ENCODE results near the gene NDUFC2. TPM values are rescaled to one million over a fixed set of nuclear protein-coding genes. Genes with fewer than 3 reads are reported as not detected.

Gene NDUFC2
- total and polyA plus RNA-seq, 2 experiments from 2014 or later, result 122 to 711 TPM

DNA sequence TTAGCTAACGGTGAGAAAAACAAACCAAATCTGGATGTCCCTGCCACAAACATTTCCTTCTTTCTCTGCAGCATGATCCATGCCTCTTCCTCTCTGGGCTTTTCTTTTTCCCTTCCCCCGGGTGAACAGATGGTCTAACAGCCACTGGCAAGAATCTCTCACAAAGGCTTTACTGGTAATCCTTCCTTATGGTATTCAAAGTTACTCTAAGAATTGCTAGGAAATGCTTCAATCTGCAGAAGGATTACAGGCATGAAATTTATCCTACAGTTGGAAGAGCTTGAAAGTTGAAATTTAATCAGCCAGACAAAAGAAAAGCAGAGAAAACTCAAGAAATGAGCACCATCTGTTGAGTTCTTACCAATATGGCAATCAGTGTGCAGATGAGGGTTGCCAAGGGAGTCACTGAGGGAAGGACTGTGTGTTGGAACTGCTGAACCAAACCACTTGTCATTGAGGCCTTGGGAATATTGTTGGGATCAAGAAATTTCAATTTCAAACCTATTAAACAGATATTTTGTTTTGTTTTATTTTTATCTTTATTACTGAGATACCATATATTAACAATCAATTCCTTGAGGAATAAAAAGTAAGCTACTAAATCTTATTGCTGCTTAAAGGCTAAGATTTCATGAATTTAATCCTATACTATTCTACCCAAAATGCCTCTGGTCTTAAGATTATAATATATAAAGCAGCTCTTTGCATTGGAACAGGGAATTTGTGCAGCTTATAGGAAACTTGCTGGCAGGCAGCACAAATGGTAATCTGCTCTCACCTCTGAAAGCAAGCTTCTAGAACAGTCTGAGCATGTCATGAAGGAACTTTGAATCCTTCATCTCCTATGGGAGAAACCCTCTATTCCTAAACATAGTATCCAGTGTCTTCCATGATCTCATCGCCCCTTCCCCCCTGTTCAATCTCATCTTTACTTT, 29.7 kb upstream of the NDUFC2 start:
- H3K27ac ChIP-seq (ENCODE audit: low read depth), result peak overlapping the region; percentile 66; the same call in 1 of the 2 replicates
- H3K4me3 ChIP-seq, result no peak overlapping the region
- H3K79me2 ChIP-seq (replicated peaks; ENCODE audit: insufficient read depth), result no peaks in the 10 kb centered on the region
- no peak for ATAC-seq
- H3K4me3 Mint-ChIP-seq, result no peak overlapping the region
- TF ChIP-seq STAT1 (IDR thresholded peaks at IDR 0.05; ENCODE audit: unreplicated experiment), result no peak
- TF ChIP-seq, protein P1, sequence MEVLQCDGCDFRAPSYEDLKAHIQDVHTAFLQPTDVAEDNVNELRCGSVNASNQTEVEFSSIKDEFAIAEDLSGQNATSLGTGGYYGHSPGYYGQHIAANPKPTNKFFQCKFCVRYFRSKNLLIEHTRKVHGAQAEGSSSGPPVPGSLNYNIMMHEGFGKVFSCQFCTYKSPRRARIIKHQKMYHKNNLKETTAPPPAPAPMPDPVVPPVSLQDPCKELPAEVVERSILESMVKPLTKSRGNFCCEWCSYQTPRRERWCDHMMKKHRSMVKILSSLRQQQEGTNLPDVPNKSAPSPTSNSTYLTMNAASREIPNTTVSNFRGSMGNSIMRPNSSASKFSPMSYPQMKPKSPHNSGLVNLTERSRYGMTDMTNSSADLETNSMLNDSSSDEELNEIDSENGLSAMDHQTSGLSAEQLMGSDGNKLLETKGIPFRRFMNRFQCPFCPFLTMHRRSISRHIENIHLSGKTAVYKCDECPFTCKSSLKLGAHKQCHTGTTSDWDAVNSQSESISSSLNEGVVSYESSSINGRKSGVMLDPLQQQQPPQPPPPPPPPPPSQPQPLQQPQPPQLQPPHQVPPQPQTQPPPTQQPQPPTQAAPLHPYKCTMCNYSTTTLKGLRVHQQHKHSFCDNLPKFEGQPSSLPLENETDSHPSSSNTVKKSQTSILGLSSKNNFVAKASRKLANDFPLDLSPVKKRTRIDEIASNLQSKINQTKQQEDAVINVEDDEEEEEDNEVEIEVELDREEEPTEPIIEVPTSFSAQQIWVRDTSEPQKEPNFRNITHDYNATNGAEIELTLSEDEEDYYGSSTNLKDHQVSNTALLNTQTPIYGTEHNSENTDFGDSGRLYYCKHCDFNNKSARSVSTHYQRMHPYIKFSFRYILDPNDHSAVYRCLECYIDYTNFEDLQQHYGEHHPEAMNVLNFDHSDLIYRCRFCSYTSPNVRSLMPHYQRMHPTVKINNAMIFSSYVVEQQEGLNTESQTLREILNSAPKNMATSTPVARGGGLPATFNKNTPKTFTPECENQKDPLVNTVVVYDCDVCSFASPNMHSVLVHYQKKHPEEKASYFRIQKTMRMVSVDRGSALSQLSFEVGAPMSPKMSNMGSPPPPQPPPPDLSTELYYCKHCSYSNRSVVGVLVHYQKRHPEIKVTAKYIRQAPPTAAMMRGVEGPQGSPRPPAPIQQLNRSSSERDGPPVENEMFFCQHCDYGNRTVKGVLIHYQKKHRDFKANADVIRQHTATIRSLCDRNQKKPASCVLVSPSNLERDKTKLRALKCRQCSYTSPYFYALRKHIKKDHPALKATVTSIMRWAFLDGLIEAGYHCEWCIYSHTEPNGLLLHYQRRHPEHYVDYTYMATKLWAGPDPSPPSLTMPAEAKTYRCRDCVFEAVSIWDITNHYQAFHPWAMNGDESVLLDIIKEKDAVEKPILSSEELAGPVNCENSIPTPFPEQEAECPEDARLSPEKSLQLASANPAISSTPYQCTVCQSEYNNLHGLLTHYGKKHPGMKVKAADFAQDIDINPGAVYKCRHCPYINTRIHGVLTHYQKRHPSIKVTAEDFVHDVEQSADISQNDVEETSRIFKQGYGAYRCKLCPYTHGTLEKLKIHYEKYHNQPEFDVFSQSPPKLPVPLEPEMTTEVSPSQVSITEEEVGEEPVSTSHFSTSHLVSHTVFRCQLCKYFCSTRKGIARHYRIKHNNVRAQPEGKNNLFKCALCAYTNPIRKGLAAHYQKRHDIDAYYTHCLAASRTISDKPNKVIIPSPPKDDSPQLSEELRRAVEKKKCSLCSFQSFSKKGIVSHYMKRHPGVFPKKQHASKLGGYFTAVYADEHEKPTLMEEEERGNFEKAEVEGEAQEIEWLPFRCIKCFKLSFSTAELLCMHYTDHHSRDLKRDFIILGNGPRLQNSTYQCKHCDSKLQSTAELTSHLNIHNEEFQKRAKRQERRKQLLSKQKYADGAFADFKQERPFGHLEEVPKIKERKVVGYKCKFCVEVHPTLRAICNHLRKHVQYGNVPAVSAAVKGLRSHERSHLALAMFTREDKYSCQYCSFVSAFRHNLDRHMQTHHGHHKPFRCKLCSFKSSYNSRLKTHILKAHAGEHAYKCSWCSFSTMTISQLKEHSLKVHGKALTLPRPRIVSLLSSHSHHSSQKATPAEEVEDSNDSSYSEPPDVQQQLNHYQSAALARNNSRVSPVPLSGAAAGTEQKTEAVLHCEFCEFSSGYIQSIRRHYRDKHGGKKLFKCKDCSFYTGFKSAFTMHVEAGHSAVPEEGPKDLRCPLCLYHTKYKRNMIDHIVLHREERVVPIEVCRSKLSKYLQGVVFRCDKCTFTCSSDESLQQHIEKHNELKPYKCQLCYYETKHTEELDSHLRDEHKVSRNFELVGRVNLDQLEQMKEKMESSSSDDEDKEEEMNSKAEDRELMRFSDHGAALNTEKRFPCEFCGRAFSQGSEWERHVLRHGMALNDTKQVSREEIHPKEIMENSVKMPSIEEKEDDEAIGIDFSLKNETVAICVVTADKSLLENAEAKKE (CRISPR knock-in tag; IDR thresholded peaks at IDR 0.05), result no peak
- no peak for TF ChIP-seq POLR2AphosphoS5 (IDR thresholded peaks at IDR 0.05; ENCODE audit: low read depth)
- no peak for TF ChIP-seq CREB1 (CRISPR knock-in tag; IDR thresholded peaks at IDR 0.05; ENCODE audit: low read depth)
- no peak for TF ChIP-seq NANOG (IDR thresholded peaks at IDR 0.05; ENCODE audit: borderline replicate concordance)
- TF ChIP-seq, protein P2, sequence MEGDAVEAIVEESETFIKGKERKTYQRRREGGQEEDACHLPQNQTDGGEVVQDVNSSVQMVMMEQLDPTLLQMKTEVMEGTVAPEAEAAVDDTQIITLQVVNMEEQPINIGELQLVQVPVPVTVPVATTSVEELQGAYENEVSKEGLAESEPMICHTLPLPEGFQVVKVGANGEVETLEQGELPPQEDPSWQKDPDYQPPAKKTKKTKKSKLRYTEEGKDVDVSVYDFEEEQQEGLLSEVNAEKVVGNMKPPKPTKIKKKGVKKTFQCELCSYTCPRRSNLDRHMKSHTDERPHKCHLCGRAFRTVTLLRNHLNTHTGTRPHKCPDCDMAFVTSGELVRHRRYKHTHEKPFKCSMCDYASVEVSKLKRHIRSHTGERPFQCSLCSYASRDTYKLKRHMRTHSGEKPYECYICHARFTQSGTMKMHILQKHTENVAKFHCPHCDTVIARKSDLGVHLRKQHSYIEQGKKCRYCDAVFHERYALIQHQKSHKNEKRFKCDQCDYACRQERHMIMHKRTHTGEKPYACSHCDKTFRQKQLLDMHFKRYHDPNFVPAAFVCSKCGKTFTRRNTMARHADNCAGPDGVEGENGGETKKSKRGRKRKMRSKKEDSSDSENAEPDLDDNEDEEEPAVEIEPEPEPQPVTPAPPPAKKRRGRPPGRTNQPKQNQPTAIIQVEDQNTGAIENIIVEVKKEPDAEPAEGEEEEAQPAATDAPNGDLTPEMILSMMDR (conservative IDR thresholded peaks at IDR 0.05; ENCODE audit: low read depth in 2 of 2), result no peak
- TF ChIP-seq ZNF114 (CRISPR knock-in tag; IDR thresholded peaks at IDR 0.05), result no peak
- no peak for TF ChIP-seq ZNF331 (CRISPR knock-in tag; IDR thresholded peaks at IDR 0.05; ENCODE audit: low read depth)
- TF ChIP-seq, protein P3, sequence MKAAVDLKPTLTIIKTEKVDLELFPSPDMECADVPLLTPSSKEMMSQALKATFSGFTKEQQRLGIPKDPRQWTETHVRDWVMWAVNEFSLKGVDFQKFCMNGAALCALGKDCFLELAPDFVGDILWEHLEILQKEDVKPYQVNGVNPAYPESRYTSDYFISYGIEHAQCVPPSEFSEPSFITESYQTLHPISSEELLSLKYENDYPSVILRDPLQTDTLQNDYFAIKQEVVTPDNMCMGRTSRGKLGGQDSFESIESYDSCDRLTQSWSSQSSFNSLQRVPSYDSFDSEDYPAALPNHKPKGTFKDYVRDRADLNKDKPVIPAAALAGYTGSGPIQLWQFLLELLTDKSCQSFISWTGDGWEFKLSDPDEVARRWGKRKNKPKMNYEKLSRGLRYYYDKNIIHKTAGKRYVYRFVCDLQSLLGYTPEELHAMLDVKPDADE (IDR thresholded peaks at IDR 0.05), result no peak
- TF ChIP-seq, protein P4, sequence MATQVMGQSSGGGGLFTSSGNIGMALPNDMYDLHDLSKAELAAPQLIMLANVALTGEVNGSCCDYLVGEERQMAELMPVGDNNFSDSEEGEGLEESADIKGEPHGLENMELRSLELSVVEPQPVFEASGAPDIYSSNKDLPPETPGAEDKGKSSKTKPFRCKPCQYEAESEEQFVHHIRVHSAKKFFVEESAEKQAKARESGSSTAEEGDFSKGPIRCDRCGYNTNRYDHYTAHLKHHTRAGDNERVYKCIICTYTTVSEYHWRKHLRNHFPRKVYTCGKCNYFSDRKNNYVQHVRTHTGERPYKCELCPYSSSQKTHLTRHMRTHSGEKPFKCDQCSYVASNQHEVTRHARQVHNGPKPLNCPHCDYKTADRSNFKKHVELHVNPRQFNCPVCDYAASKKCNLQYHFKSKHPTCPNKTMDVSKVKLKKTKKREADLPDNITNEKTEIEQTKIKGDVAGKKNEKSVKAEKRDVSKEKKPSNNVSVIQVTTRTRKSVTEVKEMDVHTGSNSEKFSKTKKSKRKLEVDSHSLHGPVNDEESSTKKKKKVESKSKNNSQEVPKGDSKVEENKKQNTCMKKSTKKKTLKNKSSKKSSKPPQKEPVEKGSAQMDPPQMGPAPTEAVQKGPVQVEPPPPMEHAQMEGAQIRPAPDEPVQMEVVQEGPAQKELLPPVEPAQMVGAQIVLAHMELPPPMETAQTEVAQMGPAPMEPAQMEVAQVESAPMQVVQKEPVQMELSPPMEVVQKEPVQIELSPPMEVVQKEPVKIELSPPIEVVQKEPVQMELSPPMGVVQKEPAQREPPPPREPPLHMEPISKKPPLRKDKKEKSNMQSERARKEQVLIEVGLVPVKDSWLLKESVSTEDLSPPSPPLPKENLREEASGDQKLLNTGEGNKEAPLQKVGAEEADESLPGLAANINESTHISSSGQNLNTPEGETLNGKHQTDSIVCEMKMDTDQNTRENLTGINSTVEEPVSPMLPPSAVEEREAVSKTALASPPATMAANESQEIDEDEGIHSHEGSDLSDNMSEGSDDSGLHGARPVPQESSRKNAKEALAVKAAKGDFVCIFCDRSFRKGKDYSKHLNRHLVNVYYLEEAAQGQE (IDR thresholded peaks at IDR 0.05; ENCODE audit: unreplicated experiment), result no peak
- no peak for TF ChIP-seq JUNB (IDR thresholded peaks at IDR 0.05; ENCODE audit: unreplicated experiment)
- TF ChIP-seq EZH2 (IDR thresholded peaks at IDR 0.05; ENCODE audit: low read depth, unreplicated experiment), result no peak
- TF ChIP-seq EZH2phosphoT487 (IDR thresholded peaks at IDR 0.05; ENCODE audit: unreplicated experiment), result no peak
- no peaks in the 10 kb centered on the region for H3K9me2 ChIP-seq (ENCODE audit: insufficient read depth)
- H3F3A ChIP-seq (replicated peaks; ENCODE audit: low read depth), result no peaks in the 10 kb centered on the region
- no peak overlapping the region for H2AFZ ChIP-seq
- H3K9me3 Mint-ChIP-seq, result no peaks in the 10 kb centered on the region
- no peak overlapping the region for H3K27ac Mint-ChIP-seq
- no peaks in the 10 kb centered on the region for H3K4me1 ChIP-seq (ENCODE audit: insufficient read depth)
- no peak overlapping the region for H3K4me2 ChIP-seq
- peaks cover 43% of the 10 kb centered on the region for H3K36me3 Mint-ChIP-seq (ENCODE audit: low read depth)
- no peaks in the 10 kb centered on the region for H3K4me1 Mint-ChIP-seq
- no peaks in the 10 kb centered on the region for H3K27me3 ChIP-seq (ENCODE audit: insufficient read depth)
- no peak for DNase-seq (ENCODE audit: low spot score)
- no peaks in the 10 kb centered on the region for H4K20me1 ChIP-seq (replicated peaks; ENCODE audit: insufficient read depth)
- H3K27me3 Mint-ChIP-seq (ENCODE audit: insufficient read depth, low read depth, poor library complexity), result peaks cover 1% of the 10 kb centered on the region
- peaks cover 41% of the 10 kb centered on the region; the same call in 1 of the 2 replicates for H3K36me3 ChIP-seq (ENCODE audit: insufficient read depth)
